ENCODE data around the gene VGLL4.
A peak's percentile ranks its signal among the peaks of the same experiment; 100 is the strongest.
"Not testable (repeated sequence)": the region's sequence is repeated elsewhere in the genome, so short reads cannot be mapped to it uniquely, and the experiment has no call there.

The VGLL4 gene

GRCh38 chr3:11604139-11604892 lies 39.4 kb downstream of the VGLL4 start:
- no peak for DNase-seq

DNA sequence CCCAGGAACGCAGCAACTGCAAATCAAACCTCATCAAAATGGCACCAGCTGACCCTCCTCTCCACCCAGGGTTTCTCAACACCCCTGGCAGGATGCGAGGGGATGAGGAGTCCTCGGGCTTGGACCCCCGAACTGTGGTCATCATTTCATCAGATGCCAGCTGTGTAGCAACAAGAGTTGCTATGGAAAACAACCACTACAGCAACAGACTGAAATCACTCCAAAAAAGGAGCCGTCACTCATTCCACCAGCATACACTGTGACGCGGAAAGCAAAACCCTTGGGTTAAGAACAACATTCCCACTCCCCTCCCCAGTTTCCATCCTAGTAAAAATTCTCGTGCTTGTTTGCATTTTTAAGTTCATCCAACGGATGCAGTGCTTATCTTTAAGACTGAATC lies 40.1 kb downstream of the VGLL4 start:
- peak; percentile 72 for DNase-seq

DNA sequence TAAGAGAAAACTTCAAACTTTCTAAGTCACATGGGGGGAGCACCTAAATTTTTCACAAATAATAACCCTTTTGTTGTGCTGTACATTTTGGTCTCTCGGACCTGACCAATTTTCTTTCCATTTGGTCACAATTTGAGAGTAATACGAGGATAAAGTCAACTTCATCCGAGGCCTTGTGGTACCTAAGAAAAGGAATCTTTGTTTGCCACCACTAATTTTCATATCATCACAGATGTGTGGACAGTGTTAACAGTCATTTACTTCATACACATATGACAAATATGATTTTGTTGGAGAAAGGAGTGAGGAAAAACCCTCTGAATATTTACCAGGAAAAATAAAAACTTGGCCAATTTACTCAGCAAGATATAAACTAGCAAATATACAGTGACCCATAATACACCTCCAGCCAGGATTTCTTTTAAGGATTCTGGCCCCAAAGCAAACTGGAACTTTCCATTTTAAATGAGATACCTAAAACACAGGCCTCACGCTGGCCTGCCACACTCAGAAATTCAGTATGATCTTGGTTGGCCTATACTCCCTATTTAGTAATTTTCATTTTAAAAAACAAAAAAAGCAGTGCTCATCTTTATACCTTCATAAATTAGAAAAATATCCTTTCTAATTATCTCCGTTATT lies 40.7 kb downstream of the VGLL4 start:
- no peak for DNase-seq

GRCh38 chr3:11602239-11602840 lies 41.4 kb downstream of the VGLL4 start:
- no peak for DNase-seq

- no peak for DNase-seq
Measured at GRCh38 chr3:11601446-11602238, 42.1 kb downstream of the VGLL4 start.

DNA sequence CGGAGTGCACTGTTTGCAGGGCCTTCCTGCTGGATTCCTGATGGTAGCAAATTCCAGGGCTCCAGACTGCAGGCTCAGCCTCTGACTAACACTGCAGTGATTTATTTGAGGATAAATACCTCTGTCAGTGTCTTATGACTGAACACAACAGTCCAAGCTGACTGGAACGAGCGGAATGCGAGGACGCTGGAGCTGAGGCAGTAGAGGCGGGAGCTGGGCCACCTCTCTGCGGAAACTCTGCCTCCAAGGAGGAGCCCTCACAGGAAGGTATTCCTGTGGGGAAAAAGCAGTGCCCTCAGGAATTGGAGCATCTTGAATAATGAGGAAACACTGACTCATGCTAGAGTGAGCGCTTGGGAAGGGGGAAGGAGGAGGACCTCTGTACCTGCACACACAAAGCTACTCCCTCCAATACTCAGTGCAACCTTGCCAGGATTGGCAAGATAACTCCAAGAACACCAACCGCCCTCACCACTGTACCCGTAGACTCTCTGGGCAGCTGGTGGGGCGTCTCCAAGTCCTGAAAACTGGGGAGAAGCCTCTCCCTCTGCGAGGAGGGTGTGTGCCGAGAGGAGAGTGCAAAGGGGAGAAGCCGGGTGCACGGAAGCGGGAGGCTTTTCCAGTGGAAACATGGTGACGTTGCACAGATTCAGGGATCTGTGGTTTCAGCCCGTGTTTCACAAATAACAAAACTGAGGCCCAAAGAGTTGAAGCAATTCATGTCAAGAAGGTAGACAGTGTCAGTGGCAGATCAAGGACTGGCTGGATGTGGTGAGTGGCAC lies 43.0 kb downstream of the VGLL4 start:
- DNase-seq, result peak; percentile 87

DNA sequence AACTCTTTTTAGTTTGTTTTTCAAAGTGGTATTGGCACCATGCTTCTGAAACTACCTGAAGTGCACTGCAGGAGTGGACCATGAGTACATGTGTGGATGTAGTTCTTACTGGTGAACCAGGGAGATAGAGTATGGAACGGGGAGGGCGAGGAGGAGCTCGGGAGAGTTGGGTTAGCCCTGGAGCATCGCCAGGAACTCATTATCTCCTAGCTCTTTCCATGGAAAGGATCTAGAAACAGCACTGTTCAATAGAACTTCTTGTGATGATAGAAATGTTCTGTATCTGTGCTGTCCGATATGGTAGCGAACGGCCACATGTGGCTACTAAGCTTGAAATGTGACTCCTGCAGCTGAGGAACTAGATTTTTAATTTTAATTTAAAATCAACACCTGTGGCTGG lies 47.3 kb downstream of the VGLL4 start:
- DNase-seq, result no peak

DNA sequence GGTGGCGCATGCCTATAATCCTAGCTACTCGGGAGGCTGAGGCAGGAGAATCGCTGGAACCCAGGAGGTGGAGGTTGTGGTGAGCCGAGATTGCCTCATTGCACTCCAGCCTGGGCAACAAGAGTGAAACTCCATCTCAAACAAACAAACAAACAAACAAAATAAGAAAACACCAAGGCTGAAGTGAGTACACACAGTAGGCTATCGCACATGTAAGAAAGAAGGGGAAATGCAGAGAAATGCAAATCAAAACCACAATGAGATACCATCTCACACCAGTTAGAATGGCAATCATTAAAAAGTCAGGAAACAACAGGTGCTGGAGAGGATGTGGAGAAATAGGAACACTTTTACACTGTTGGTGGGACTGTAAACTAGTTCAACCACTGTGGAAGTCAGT lies 48.7 kb downstream of the VGLL4 start:
- not testable (repeated sequence) for DNase-seq

DNA sequence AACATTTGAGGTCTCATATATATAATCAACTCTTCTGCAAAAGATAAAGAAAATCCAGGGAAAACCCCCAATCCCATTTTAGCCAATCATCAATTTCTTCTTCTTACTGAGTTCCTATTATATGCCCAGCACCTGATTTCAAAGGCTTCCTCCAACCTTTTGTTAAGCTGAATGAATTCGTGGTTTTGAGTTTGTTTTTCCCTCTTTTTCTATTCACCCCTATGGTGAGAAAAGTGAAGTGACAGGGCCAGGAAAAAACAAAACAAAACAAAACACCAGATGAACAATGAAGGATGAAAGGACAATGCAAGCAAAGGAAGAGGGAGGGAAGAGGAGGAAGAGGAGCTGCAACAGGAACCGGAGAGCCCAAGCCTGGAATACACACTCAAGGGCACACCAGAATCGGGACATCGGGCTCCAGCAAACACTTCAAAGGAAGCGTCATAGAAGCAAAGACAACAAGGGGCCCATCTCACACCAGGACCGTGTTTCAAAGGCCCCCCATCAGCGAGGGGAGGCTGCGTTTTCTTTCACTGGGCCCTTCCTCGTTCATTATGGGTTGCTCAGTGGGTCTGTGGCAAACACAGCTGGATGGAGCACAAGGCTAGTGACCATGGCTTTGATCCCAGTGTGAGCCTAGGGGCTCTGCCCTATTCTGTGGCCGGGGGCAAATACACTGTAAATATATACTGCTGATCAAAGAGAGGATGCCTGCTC lies 50.2 kb downstream of the VGLL4 start:
- DNase-seq, result no peak

DNA sequence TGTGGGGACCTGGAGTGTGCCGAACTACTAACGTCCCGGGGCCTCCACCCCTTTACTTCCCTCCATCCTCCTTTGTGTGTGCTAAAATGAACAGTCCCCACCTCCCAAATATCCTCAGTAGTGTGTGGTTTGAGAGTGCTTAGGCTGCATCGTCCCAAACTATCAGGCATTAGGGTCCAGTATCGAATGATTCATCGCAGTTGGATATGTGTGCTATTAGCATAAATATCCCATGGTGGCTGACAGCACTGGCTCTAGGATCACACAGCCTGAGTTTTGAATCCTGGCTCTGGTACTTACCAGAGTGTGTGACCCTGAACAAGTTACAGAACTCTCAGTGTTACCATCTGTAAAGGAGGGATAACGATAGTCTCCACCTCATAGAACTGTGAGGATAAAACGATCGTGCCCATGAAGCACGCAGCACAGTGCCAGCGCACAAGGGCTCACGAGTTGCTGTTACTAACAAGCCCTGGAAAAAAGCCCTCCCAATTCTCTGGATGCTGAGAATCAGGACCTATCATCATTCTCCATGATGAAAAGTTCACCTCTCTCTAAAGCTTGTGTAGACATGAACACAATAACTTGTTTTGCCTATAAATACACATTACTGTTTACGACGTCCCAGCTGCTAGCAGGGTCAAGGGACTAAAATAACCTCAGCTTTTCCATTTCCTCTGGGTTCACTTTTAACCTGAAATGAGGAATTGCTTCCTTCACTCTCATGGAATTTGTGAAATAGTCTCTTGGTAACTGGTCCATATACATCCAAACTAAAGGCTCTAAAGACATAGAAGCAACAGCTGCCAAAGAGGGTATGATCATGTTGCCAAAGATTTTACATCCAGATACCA lies 51.0 kb downstream of the VGLL4 start:
- no peak for DNase-seq

DNA sequence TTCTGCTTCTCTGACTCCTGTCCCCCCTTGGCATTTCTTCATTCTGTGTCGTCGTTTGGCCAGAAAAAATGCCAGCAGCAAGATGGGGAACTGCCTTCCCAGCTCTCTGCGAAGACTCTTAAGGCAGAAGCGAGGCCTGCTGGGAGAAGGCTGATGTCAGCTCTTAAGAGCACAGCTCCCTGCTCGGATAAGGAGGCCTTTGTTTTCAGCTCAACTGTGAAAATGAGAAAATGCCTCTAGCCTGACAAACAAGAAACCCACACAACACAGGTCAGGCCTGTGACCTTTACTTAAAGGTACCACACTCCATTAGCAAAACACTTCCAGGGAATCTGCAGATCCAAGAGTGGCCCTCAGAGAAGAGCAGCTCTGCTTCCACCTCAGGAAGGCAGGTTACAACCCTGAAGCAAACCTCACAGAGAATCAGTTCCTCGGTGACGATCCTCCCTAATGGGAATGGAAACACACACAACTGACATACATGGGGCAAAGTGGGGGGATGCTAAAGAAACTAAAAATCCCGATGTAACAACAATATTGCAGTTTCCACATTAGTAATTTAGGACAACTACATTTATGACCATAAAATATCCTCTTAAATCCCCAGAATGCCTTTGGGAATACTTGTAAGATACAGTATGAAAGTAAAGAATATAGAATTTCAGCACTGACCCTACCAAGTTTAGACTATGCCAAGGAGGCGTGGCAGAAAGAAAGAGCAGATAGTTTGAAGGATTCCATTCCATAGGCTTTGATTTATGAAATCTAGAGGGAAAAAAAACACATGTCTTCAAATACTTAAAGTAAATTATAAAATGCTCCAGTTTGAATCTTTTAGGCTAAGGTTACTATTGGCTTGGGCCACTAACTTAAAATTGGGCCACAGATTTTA lies 52.1 kb downstream of the VGLL4 start:
- DNase-seq, result peak; percentile 93

DNA sequence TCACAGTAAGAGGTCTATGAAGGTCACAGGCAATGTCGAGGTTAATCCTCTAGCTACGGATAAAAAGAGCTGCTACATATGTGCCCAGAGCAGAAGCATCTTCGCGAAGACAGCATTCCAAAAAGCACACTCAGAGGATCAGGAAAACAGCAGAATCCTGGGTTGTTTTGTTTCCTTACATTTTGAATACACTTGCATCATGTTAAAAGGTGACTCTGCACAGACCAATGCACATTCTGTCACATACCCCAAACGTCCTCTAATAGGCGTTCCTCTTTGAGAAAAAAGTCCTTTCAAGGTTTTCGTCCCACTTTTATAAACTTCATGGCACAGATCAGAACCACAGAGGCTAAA lies 52.7 kb downstream of the VGLL4 start:
- DNase-seq, result no peak

GRCh38 chr3:11589706-11590105 lies 54.0 kb downstream of the VGLL4 start:
- no peak for DNase-seq

- DNase-seq, result no peak
Measured at GRCh38 chr3:11588755-11589154, 55.0 kb downstream of the VGLL4 start.

DNA sequence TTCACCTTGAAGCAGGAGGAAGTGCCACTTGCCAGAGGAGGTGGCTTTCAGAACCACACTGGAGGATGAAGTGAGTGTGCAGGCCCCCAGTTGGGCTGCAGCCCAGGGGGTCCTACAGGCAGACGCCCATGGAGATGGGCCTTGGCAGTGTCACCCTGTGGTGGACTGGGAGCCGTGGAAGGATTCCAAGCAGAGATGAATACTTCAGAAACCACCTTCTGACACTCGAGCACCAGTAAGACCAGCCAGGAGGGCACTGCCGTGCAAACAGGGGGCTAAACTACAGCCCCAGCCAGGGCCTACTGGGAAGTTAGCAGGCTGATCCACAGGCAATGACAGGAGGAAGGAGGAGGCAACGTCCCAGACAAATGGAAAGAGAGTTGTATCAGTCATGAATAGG lies 55.4 kb downstream of the VGLL4 start:
- no peak for DNase-seq

GRCh38 chr3:11587766-11588165 lies 55.9 kb downstream of the VGLL4 start:
- no peak for DNase-seq

GRCh38 chr3:11584570-11584969 lies 59.1 kb downstream of the VGLL4 start:
- DNase-seq, result no peak

GRCh38 chr3:11583638-11584046 lies 60.1 kb downstream of the VGLL4 start:
- DNase-seq, result peak; percentile 50

GRCh38 chr3:11583235-11583634 lies 60.5 kb downstream of the VGLL4 start:
- DNase-seq, result no peak

Measured in eye (tissue), 1 donor.